Liver (tissue), 9 donors: Measurements from ENCODE around the gene MYL6. TPM values are rescaled to one million over a fixed set of nuclear protein-coding genes. Genes with fewer than 3 reads are reported as not detected.

Source experiments
- DNase-seq: peaks from one replicate; pipeline ENCODE4 v3.0.0-alpha.2; 2017; ENCODE audit warnings: low spot score
- H3K27ac ChIP-seq, 2 donors: one replicate each; pipeline ENCODE4 v1.7.0; 2013; ENCODE audit warnings: inconsistent platforms in 2 of 2, low read length in 2 of 2, control low read depth in 1 of 2, low read depth in 1 of 2, mild to moderate bottlenecking in 1 of 2
- H3K27me3 ChIP-seq, 4 donors: one replicate each; pipeline versions ENCODE4 v1.6.1 to v1.7.0; 2013; ENCODE audit warnings: low read length in 3 of 4, inconsistent platforms in 1 of 4, mild to moderate bottlenecking in 1 of 4, moderate library complexity in 1 of 4; ENCODE audit not compliant: control insufficient read depth in 4 of 4, insufficient read depth in 4 of 4
- H3K36me3 ChIP-seq, 4 donors: one replicate each; pipeline versions ENCODE4 v1.6.1 to v1.7.0; 2013; ENCODE audit warnings: low read length in 3 of 4, mild to moderate bottlenecking in 3 of 4, low read depth in 1 of 4, moderate library complexity in 1 of 4; ENCODE audit not compliant: control insufficient read depth in 4 of 4, insufficient read depth in 3 of 4
- H3K4me1 ChIP-seq, 4 donors: one replicate each; pipeline versions ENCODE4 v1.6.1 to v1.7.0; 2013; ENCODE audit warnings: low read length in 3 of 4, mild to moderate bottlenecking in 3 of 4, moderate library complexity in 1 of 4; ENCODE audit not compliant: control insufficient read depth in 4 of 4, insufficient read depth in 4 of 4
- H3K4me3 ChIP-seq, 3 donors: one replicate each; pipeline versions ENCODE4 v1.6.1 to v1.7.0; 2013; ENCODE audit warnings: low read length in 3 of 3, control low read depth in 1 of 3, low read depth in 1 of 3, mild to moderate bottlenecking in 1 of 3
- H3K9ac ChIP-seq, 2 donors: one replicate each; pipeline ENCODE4 v1.7.0; 2013; ENCODE audit warnings: low read length in 2 of 2, mild to moderate bottlenecking in 2 of 2, moderate library complexity in 2 of 2, control low read depth in 1 of 2, low read depth in 1 of 2
- H3K9me3 ChIP-seq, 4 donors: one replicate each; pipeline versions ENCODE4 v1.6.1 to v1.7.0; 2013; ENCODE audit warnings: low read length in 3 of 4; ENCODE audit not compliant: control insufficient read depth in 4 of 4
- EGR1 ChIP-seq, 2 donors: IDR thresholded peaks; 2 replicates each; pipeline ENCODE4 v1.6.1; 2016 to 2018; ENCODE audit warnings: antibody characterized with exemption in 2 of 2, low read depth in 2 of 2
- FOXA1 ChIP-seq: IDR thresholded peaks from 2 replicates; pipeline ENCODE4 v1.6.1; 2016; ENCODE audit warnings: antibody characterized with exemption
- HNF4A ChIP-seq, 2 donors: conservative IDR thresholded peaks; 2 replicates each; pipeline ENCODE4 v1.6.1; 2016; ENCODE audit warnings: antibody characterized with exemption in 2 of 2, mild to moderate bottlenecking in 2 of 2
- HNF4G ChIP-seq: IDR thresholded peaks from 2 replicates; pipeline ENCODE4 v1.6.1; 2016; ENCODE audit warnings: antibody characterized with exemption
- NR2F2 ChIP-seq: IDR thresholded peaks from 2 replicates; pipeline ENCODE4 v1.6.1; 2016; ENCODE audit warnings: antibody characterized with exemption
- RAD21 ChIP-seq, 2 donors: IDR thresholded peaks; 2 replicates each; pipeline ENCODE4 v1.6.1; 2016; ENCODE audit warnings: antibody characterized with exemption in 2 of 2, mild to moderate bottlenecking in 2 of 2
- REST ChIP-seq: IDR thresholded peaks from 2 replicates; pipeline ENCODE4 v1.6.1; 2016; ENCODE audit warnings: antibody characterized with exemption, mild to moderate bottlenecking
- SP1 ChIP-seq: IDR thresholded peaks from 2 replicates; pipeline ENCODE4 v1.6.1; 2018; ENCODE audit warnings: antibody characterized with exemption, mild to moderate bottlenecking
- TAF1 ChIP-seq: conservative IDR thresholded peaks from 2 replicates; pipeline ENCODE4 v1.6.1; 2016; ENCODE audit warnings: antibody characterized with exemption, mild to moderate bottlenecking
- YY1 ChIP-seq: IDR thresholded peaks from 2 replicates; pipeline ENCODE4 v1.6.1; 2016; ENCODE audit warnings: antibody characterized with exemption, mild to moderate bottlenecking
- ZBTB33 ChIP-seq: IDR thresholded peaks from 2 replicates; pipeline ENCODE4 v1.6.1; 2016; ENCODE audit warnings: antibody characterized with exemption
- WGBS: extraction: QIAGEN DNeasy Blood & Tissue Kit; methylation state at CpG from one replicate; pipeline ENCODE4 v1.1.7; 2013; 5-methylcytosine and 5-hydroxymethylcytosine counted together
- polyA plus RNA-seq, 2 donors: library from polyadenylated mRNA; stranded (reverse) in 1 of 2; unstranded in 1 of 2; fragments of 200-250 nt in 1 of 2; fragments of >200 nt in 1 of 2; fragmentation: Nextera tagmentation in 1 of 2; extraction: Ambion mirVana in 1 of 2; gene quantifications; one replicate each; pipeline versions ENCODE4 v1.2.1 to v1.2.3, GENCODE V29; 2013 to 2015
- total RNA-seq, 2 donors: library from RNA; depleted of rRNA; stranded (reverse); fragments of >200 nt; gene quantifications; one replicate each; pipeline ENCODE4 v1.2.3, GENCODE V29; 2014
- TF ChIP-seq, protein P1 (sequence below): IDR thresholded peaks from 2 replicates; pipeline ENCODE4 v1.6.1; 2016; ENCODE audit warnings: antibody characterized with exemption
- TF ChIP-seq, protein P2 (sequence below): fragments of 150-350 bp; IDR thresholded peaks from 2 replicates; pipeline ENCODE4 v1.5.1; 2017; ENCODE audit warnings: improper control_type of control experiment, low read depth, low read length; ENCODE audit not compliant: missing input control
- donor health status: healthy.
- donor health status: healthy.
- donor health status: healthy.
- donor health status: healthy.
- donor health status: healthy.

MYL6 gene
- total and polyA plus RNA-seq, 4 donors: 298 to 975 (median 624) TPM

- peak overlapping the region in 2 of 3 donors; percentile 61 to 95 for H3K4me3 ChIP-seq
- H3K9me3 ChIP-seq: no peaks in the 10 kb centered on the region
- WGBS: 24% methylated on average over 9 of the region's 9 CpGs
- no peak for DNase-seq
- peak; percentile 9 for TF ChIP-seq NR2F2
- TF ChIP-seq HNF4G: no peak
- H3K27ac ChIP-seq: peak overlapping the region; percentile 78 to 90
- H3K4me1 ChIP-seq: peaks cover 0 to 24% (median 18%) of the 10 kb centered on the region in 4 donors
- peak overlapping the region; percentile 41 to 66 for H3K9ac ChIP-seq
- H3K36me3 ChIP-seq: peaks cover 2 to 4% (median 3%) of the 10 kb centered on the region in 4 donors
- no peaks in the 10 kb centered on the region for H3K27me3 ChIP-seq
Observed at GRCh38 chr12:56190695-56191155, 32.6 kb downstream of the MYL6 start.

DNA sequence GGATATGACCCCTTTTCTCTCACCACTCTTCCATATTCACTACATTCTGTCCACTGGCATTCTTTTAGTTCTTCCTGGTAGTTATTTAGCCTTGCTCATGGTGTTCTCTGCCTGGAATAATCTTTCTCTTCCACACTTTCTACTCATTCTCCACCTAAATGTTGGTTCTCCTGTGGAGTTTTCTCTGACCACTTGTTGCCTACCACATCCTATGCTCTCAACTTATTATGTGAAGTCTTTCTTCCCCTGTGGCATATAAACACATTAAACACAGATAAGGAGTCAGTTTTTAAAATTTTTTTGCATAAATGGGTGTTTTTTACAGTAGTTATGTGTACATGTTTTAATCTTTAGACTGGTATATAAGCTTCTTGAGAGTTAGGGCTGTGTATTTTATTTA lies 34.4 kb downstream of the MYL6 start:
- Histone ChIP-seq H3K9ac (no peak overlapping the region), H3K36me3 (no peaks in the 10 kb centered on the region), H3K27me3 (no peaks in the 10 kb centered on the region), H3K9me3 (no peaks in the 10 kb centered on the region), H3K27ac (no peak overlapping the region), H3K4me1 (peaks cover 0 to 19% (median 15%) of the 10 kb centered on the region in 4 donors), H3K4me3 (no peak overlapping the region)
- DNase-seq: no peak
- TF ChIP-seq NR2F2 (no peak), RAD21 (IDR thresholded peaks at IDR 0.05) (no peak), SP1 (no peak), YY1 (no peak), REST (no peak), EGR1 (IDR thresholded peaks at IDR 0.05; ENCODE audit: low read depth in 2 of 2) (no peak), HNF4G (no peak), FOXA1 (no peak), HNF4A (conservative IDR thresholded peaks at IDR 0.05) (no peak), TAF1 (no peak), ZBTB33 (no peak)
- TF ChIP-seq, protein P1, sequence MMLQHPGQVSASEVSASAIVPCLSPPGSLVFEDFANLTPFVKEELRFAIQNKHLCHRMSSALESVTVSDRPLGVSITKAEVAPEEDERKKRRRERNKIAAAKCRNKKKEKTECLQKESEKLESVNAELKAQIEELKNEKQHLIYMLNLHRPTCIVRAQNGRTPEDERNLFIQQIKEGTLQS: no peak
- TF ChIP-seq, protein P2, sequence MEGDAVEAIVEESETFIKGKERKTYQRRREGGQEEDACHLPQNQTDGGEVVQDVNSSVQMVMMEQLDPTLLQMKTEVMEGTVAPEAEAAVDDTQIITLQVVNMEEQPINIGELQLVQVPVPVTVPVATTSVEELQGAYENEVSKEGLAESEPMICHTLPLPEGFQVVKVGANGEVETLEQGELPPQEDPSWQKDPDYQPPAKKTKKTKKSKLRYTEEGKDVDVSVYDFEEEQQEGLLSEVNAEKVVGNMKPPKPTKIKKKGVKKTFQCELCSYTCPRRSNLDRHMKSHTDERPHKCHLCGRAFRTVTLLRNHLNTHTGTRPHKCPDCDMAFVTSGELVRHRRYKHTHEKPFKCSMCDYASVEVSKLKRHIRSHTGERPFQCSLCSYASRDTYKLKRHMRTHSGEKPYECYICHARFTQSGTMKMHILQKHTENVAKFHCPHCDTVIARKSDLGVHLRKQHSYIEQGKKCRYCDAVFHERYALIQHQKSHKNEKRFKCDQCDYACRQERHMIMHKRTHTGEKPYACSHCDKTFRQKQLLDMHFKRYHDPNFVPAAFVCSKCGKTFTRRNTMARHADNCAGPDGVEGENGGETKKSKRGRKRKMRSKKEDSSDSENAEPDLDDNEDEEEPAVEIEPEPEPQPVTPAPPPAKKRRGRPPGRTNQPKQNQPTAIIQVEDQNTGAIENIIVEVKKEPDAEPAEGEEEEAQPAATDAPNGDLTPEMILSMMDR: no peak
